ENCODE data around the gene RYR2.

The RYR2 gene

GRCh38 chr1:237033061-237033460 is 8.9 kb upstream of the RYR2 start:
- DNase-seq: no peak

GRCh38 chr1:237033804-237034203 is 8.2 kb upstream of the RYR2 start:
- DNase-seq: no peak

- no peak for DNase-seq
Measured at GRCh38 chr1:237035759-237036158, 6.2 kb upstream of the RYR2 start.

- no peak for DNase-seq
Measured at GRCh38 chr1:237038211-237038610, 3.8 kb upstream of the RYR2 start.

GRCh38 chr1:237040823-237041222 is 1.2 kb upstream of the RYR2 start:
- no peak for DNase-seq

- DNase-seq: no peak
Measured at GRCh38 chr1:237041461-237041794, 556 bp upstream of the RYR2 start.

- DNase-seq: no peak
Measured at GRCh38 chr1:237042526-237042891, 525 bp downstream of the RYR2 start.

GRCh38 chr1:237042892-237043576 is 1.1 kb downstream of the RYR2 start:
- DNase-seq: no peak

GRCh38 chr1:237043846-237044636 is 2.1 kb downstream of the RYR2 start:
- no peak for DNase-seq

- no peak for DNase-seq
Measured at GRCh38 chr1:237045278-237046016, 3.5 kb downstream of the RYR2 start.

GRCh38 chr1:237048803-237049202 is 6.8 kb downstream of the RYR2 start:
- DNase-seq: no peak

GRCh38 chr1:237050185-237050584 is 8.2 kb downstream of the RYR2 start:
- DNase-seq: no peak

- no peak for DNase-seq
Measured at GRCh38 chr1:237050915-237051314, 8.9 kb downstream of the RYR2 start.

- no peak for DNase-seq
Measured at GRCh38 chr1:237054313-237054712, 12.3 kb downstream of the RYR2 start.

GRCh38 chr1:237058470-237058869 is 16.5 kb downstream of the RYR2 start:
- no peak for DNase-seq

GRCh38 chr1:237059244-237059643 is 17.3 kb downstream of the RYR2 start:
- no peak for DNase-seq

GRCh38 chr1:237062976-237063375 is 21.0 kb downstream of the RYR2 start:
- DNase-seq: no peak

- no peak for DNase-seq
Measured at GRCh38 chr1:237065903-237066302, 23.9 kb downstream of the RYR2 start.

GRCh38 chr1:237070519-237070918 is 28.5 kb downstream of the RYR2 start:
- no peak for DNase-seq

- DNase-seq: no peak
Measured at GRCh38 chr1:237071641-237072420, 29.8 kb downstream of the RYR2 start.

GRCh38 chr1:237074371-237075117 is 32.6 kb downstream of the RYR2 start:
- no peak for DNase-seq

- DNase-seq: no peak
Measured at GRCh38 chr1:237084341-237085077, 42.5 kb downstream of the RYR2 start.
